GM23248 (cell line): Measurements from ENCODE around the gene MMP11. TPM values are rescaled to one million over a fixed set of nuclear protein-coding genes. Genes with fewer than 3 reads are reported as not detected.

Experiments
- DNase-seq: peaks from one replicate; pipeline ENCODE4 v3.0.0-alpha.2; 2015
- H2AFZ ChIP-seq: fragments of 200-600 bp; sonication (generic); 2 replicates; pipeline ENCODE4 v1.6.1; 2016; ENCODE audit warnings: antibody characterized with exemption
- H3F3A ChIP-seq: fragments of 200-600 bp; sonication (generic); 2 replicates; pipeline ENCODE4 v1.6.1; 2016; ENCODE audit warnings: mild to moderate bottlenecking, antibody characterized with exemption, mixed run types; ENCODE audit not compliant: insufficient read depth
- H3K27ac ChIP-seq: fragments of 200-600 bp; sonication (generic); 2 replicates; pipeline ENCODE4 v1.5.1; 2016; ENCODE audit warnings: mild to moderate bottlenecking
- H3K27me3 ChIP-seq: fragments of 200-600 bp; sonication (generic); replicated peaks from 2 replicates; pipeline ENCODE4 v1.6.1; 2016; ENCODE audit warnings: mild to moderate bottlenecking; ENCODE audit not compliant: insufficient read depth
- H3K36me3 ChIP-seq: fragments of 200-600 bp; sonication (generic); 2 replicates; pipeline ENCODE4 v1.6.1; 2016; ENCODE audit warnings: low read depth, mild to moderate bottlenecking
- H3K4me1 ChIP-seq: fragments of 200-600 bp; sonication (generic); 2 replicates; pipeline ENCODE4 v1.6.1; 2016; ENCODE audit warnings: mild to moderate bottlenecking; ENCODE audit not compliant: insufficient read depth
- H3K4me2 ChIP-seq: fragments of 200-600 bp; sonication (generic); one replicate; pipeline ENCODE4 v1.6.1; 2016; ENCODE audit warnings: mild to moderate bottlenecking; ENCODE audit not compliant: unreplicated experiment
- H3K4me3 ChIP-seq: fragments of 200-600 bp; sonication (generic); 2 replicates; pipeline ENCODE4 v1.5.1; 2016; ENCODE audit warnings: mild to moderate bottlenecking
- H3K79me2 ChIP-seq: fragments of 200-600 bp; sonication (generic); 2 replicates; pipeline ENCODE4 v1.6.1; 2016; ENCODE audit warnings: mild to moderate bottlenecking; ENCODE audit not compliant: insufficient read depth
- H3K9ac ChIP-seq: fragments of 200-600 bp; sonication (generic); 2 replicates; pipeline ENCODE4 v1.6.1; 2016; ENCODE audit warnings: mild to moderate bottlenecking
- H3K9me2 ChIP-seq: fragments of 200-600 bp; sonication (generic); 2 replicates; pipeline ENCODE4 v1.6.1; 2016; ENCODE audit warnings: mixed run types, mild to moderate bottlenecking, moderate library complexity; ENCODE audit not compliant: insufficient read depth
- H3K9me3 ChIP-seq: fragments of 200-600 bp; sonication (generic); one replicate; pipeline ENCODE4 v1.6.1; 2017; ENCODE audit warnings: low read depth
- H4K20me1 ChIP-seq: fragments of 200-600 bp; sonication (generic); 2 replicates; pipeline ENCODE4 v1.6.0; 2016; ENCODE audit not compliant: insufficient read depth
- EZH2 ChIP-seq: fragments of 200-600 bp; sonication (generic); IDR thresholded peaks from 2 replicates; pipeline ENCODE4 v1.6.1; 2018; ENCODE audit warnings: antibody characterized with exemption, mild to moderate bottlenecking; ENCODE audit not compliant: insufficient read depth, poor library complexity, severe bottlenecking
- EZH2phosphoT487 ChIP-seq: fragments of 200-600 bp; sonication (generic); IDR thresholded peaks from 2 replicates; pipeline ENCODE4 v1.6.1; 2018; ENCODE audit warnings: antibody characterized with exemption, moderate library complexity, mild to moderate bottlenecking, low read depth; ENCODE audit not compliant: insufficient read depth
- WGBS, 2 experiments: methylation state at CpG; one replicate each; pipeline ENCODE4 v1.1.6; 2015 to 2017; ENCODE audit warnings: low lambda C conversion rate in 2 of 2, low coverage in 1 of 2; ENCODE audit errors: missing lambda C conversion rate in 2 of 2; 5-methylcytosine and 5-hydroxymethylcytosine counted together
- in situ Hi-C: fragments of 300-500 bp; cut with MboI; formaldehyde crosslinking; loops from 2 replicates; pipeline ENCODE4 v1.15.0; 2020
- polyA plus RNA-seq: library from polyadenylated mRNA; unstranded; fragments of >200 nt; fragmentation: Nextera tagmentation; extraction: Ambion mirVana; gene quantifications from 2 replicates; pipeline ENCODE4 v1.2.1, GENCODE V29; 2016
- total RNA-seq: library from RNA; depleted of rRNA; stranded (reverse); fragments of >200 nt; shearing (Covaris generic); gene quantifications from 2 replicates; pipeline ENCODE4 v1.2.3, GENCODE V29; 2014

The MMP11 gene
- total and polyA plus RNA-seq, 2 experiments from 2014 or later: 1.3 to 2.9 TPM

GRCh38 chr22:23762842-23763578 is 9.6 kb upstream of the MMP11 start, which contains the start of gene C22orf15:
TSS of gene C22orf15 (plus strand) at chr22:23762990. CDS start at chr22:23763307, 317 bp downstream.
- Histone ChIP-seq H3K9me2 (no peaks in the 10 kb centered on the region), H3K4me2 (peak within 1 kb of the TSS; percentile 28), H3K4me1 (peaks cover 9% of the 10 kb centered on the region), H2AFZ (peak within 1 kb of the TSS; percentile 82), H3F3A (no peaks in the 10 kb centered on the region), H3K4me3 (0 out of 2 replicates have a peak within 1 kb of the TSS, but pooled peaks have one; percentile 7), H3K27me3 (no peaks in the 10 kb centered on the region), H3K36me3 (no peaks in the 10 kb centered on the region), H4K20me1 (no peaks in the 10 kb centered on the region), H3K79me2 (no peaks in the 10 kb centered on the region), H3K9ac (no peak within 1 kb of the TSS), H3K27ac (no peak within 1 kb of the TSS), H3K9me3 (no peaks in the 10 kb centered on the region)
- TF ChIP-seq EZH2phosphoT487 (no peak), EZH2 (no peak)
- 61 to 64% methylated on average over 15 to 23 of the region's 23 CpGs for WGBS, 2 experiments
- in situ Hi-C loops: no loop called here
- DNase-seq: peak; percentile 49

- H3K4me3 ChIP-seq: no peak overlapping the region
- 52 to 57% methylated on average over 8 to 17 of the region's 17 CpGs for WGBS, 2 experiments
- H3K79me2 ChIP-seq: no peaks in the 10 kb centered on the region
- TF ChIP-seq EZH2 (no peak), EZH2phosphoT487 (no peak)
- H3K36me3 ChIP-seq: no peaks in the 10 kb centered on the region
- H3K9me2 ChIP-seq: no peaks in the 10 kb centered on the region
- no peaks in the 10 kb centered on the region for H3K9me3 ChIP-seq
- H3K4me2 ChIP-seq: no peak overlapping the region
- H3K27ac ChIP-seq: no peak overlapping the region
- no peaks in the 10 kb centered on the region for H3K27me3 ChIP-seq
- peaks cover 9% of the 10 kb centered on the region for H3K4me1 ChIP-seq
- no peak overlapping the region for H2AFZ ChIP-seq
- no peak overlapping the region for H3K9ac ChIP-seq
- no peaks in the 10 kb centered on the region for H3F3A ChIP-seq
- in situ Hi-C loops: no loop called here
- DNase-seq: no peak
- H4K20me1 ChIP-seq: no peaks in the 10 kb centered on the region
These were observed 9.1 kb upstream of the MMP11 start for GRCh38 chr22:23763579-23763945.

- H3K9me3 ChIP-seq: no peaks in the 10 kb centered on the region
- H3K9ac ChIP-seq: no peak overlapping the region
- peaks cover 9% of the 10 kb centered on the region for H3K4me1 ChIP-seq
- no peak overlapping the region for H3K27ac ChIP-seq
- H2AFZ ChIP-seq: no peak overlapping the region
- 44 to 49% methylated on average over 6 to 7 of the region's 7 CpGs for WGBS, 2 experiments
- H3F3A ChIP-seq: no peaks in the 10 kb centered on the region
- no peak for TF ChIP-seq EZH2
- no peak for TF ChIP-seq EZH2phosphoT487
- in situ Hi-C loops: no loop called here
- no peaks in the 10 kb centered on the region for H3K27me3 ChIP-seq
- H3K4me2 ChIP-seq: no peak overlapping the region
- H3K36me3 ChIP-seq: no peaks in the 10 kb centered on the region
- no peaks in the 10 kb centered on the region for H4K20me1 ChIP-seq
- no peaks in the 10 kb centered on the region for H3K79me2 ChIP-seq
- no peak overlapping the region for H3K4me3 ChIP-seq
- no peaks in the 10 kb centered on the region for H3K9me2 ChIP-seq
- DNase-seq: no peak
These were observed 8.7 kb upstream of the MMP11 start for GRCh38 chr22:23763954-23764353.

DNA sequence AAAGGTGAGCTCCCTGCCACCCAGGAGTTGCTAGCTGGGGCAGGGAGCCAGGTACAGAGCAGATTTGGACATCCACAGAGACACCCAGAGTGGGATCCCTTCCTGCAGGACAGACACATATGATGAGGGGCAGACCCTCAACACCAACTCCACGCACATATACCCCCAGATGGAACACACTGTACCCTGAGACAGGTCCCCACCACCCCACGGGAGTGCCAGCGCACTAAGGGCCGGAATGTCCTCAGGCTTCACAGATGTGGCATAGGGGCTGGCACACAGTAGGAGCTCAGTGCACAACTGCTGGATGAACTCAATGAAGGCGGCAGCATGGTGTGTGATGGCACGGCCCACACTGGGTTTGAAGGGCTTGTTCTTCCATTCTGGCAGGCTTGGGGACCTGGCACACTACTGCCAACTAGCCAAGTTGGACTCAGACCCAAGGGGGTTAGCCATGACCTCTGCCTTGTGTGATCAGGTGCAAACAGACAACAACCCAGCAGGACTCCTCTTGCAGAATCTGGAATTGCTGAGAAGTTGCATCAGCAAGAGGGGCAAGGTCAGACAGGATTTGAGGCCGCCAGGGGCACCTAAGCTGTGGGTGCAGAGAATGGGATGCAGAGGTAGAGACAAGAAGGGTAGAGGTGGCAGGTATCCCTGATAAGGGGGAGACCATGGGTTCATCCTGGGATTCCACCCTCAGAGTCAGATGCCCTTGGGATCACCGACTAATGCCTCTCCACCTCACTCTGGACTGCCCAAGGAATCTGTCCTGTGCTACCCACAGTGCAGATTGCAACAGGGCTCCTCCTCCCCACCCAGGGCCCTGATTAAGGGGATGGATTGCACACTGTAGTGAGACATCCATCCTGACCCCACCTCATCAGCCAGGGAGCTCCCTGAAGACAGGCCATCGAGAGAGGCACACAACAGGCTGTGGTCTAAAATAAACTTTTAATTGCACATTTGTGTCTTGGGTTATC is 7.5 kb upstream of the MMP11 start:
- 91 to 93% methylated on average over 9 of the region's 9 CpGs for WGBS, 2 experiments
- Histone ChIP-seq H3K4me2 (no peak overlapping the region), H3K36me3 (no peaks in the 10 kb centered on the region), H3K9me2 (no peaks in the 10 kb centered on the region), H3K9me3 (no peaks in the 10 kb centered on the region), H3K27ac (no peak overlapping the region), H3K4me3 (no peak overlapping the region), H3K9ac (no peak overlapping the region), H3K79me2 (no peaks in the 10 kb centered on the region), H3F3A (no peaks in the 10 kb centered on the region), H3K4me1 (peaks cover 9% of the 10 kb centered on the region), H3K27me3 (no peaks in the 10 kb centered on the region), H4K20me1 (no peaks in the 10 kb centered on the region), H2AFZ (no peak overlapping the region)
- no peak for TF ChIP-seq EZH2
- no peak for TF ChIP-seq EZH2phosphoT487
- in situ Hi-C loops: no loop called here
- DNase-seq: no peak
